ENCODE data around the gene CST2.

DNA sequence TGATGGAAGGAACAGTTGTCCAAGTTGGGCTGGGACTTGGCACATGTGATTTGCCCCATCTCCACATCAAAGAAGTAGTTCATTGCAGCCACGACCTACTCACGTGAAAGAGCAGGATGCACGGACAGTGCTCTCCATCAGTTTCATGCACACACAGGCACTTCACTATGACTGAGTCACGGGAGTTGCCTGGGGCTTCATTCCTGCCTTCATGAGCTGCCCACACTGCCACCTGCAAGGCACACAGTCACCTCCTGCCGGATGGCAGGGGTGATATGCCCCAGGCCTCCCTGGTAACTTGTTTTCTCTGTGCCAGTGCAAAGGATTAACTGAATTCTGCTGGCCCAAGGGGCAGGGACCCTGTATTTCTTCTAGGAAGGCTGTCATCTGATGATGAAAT is 30.2 kb upstream of the CST2 start:
- TF ChIP-seq CTCF (IDR thresholded peaks at IDR 0.05) (no peak), ZFX (IDR thresholded peaks at IDR 0.05; ENCODE audit: borderline replicate concordance) (no peak)

Data from 22Rv1 (cell line).